OCI-LY1 (cell line): ENCODE data around the gene SLC24A3.

Source experiments
- H2AFZ ChIP-seq: fragments of 200-600 bp; sonication (generic), shearing (Covaris generic); 2 replicates; pipeline ENCODE4 v1.6.0; 2014; ENCODE audit warnings: antibody characterized with exemption, mild to moderate bottlenecking, low read length
- H3F3A ChIP-seq: fragments of 200-600 bp; sonication (generic), shearing (Covaris generic); 2 replicates; pipeline ENCODE4 v1.6.0; 2014; ENCODE audit warnings: mild to moderate bottlenecking, antibody characterized with exemption, low read length, moderate library complexity; ENCODE audit not compliant: insufficient read depth
- H3K27ac ChIP-seq: fragments of 200-600 bp; sonication (generic); 2 replicates; pipeline ENCODE4 v1.5.1; 2014; ENCODE audit warnings: low read length, mixed run types, mild to moderate bottlenecking, low read depth; ENCODE audit not compliant: poor library complexity, severe bottlenecking
- H3K27me3 ChIP-seq: fragments of 200-600 bp; sonication (generic); 2 replicates; pipeline ENCODE4 v1.6.0; 2014; ENCODE audit warnings: antibody characterized with exemption, mild to moderate bottlenecking, low read length, moderate library complexity; ENCODE audit not compliant: insufficient read depth
- H3K36me3 ChIP-seq: fragments of 200-600 bp; sonication (generic); 2 replicates; pipeline ENCODE4 v1.6.1; 2014; ENCODE audit warnings: mild to moderate bottlenecking, antibody characterized with exemption, low read length, moderate library complexity, mixed read lengths; ENCODE audit not compliant: insufficient read depth
- H3K4me1 ChIP-seq: fragments of 200-600 bp; sonication (generic); 2 replicates; pipeline ENCODE4 v1.5.1; 2014; ENCODE audit warnings: mild to moderate bottlenecking, low read length, moderate library complexity; ENCODE audit not compliant: insufficient read depth, severe bottlenecking
- H3K4me2 ChIP-seq: fragments of 200-600 bp; sonication (generic), shearing (Covaris generic); 2 replicates; pipeline ENCODE4 v1.6.1; 2014; ENCODE audit warnings: low read length
- H3K4me3 ChIP-seq: fragments of 200-600 bp; sonication (generic); 2 replicates; pipeline ENCODE4 v1.5.1; 2014; ENCODE audit warnings: low read length, low read depth, mild to moderate bottlenecking, mixed read lengths; ENCODE audit not compliant: poor library complexity, severe bottlenecking
- H3K79me2 ChIP-seq: fragments of 200-600 bp; shearing (Covaris generic); 2 replicates; pipeline ENCODE4 v1.6.1; 2016; ENCODE audit warnings: mixed run types, low read length, mixed read lengths; ENCODE audit not compliant: insufficient read depth
- H3K9ac ChIP-seq: fragments of 200-600 bp; sonication (generic), shearing (Covaris generic); 2 replicates; pipeline ENCODE4 v1.6.1; 2014; ENCODE audit warnings: mild to moderate bottlenecking, low read length, mixed read lengths
- H3K9me2 ChIP-seq: fragments of 200-600 bp; sonication (generic), shearing (Covaris generic); 2 replicates; pipeline ENCODE4 v1.6.1; 2014; ENCODE audit warnings: low read depth, mild to moderate bottlenecking, low read length, mixed read lengths
- H3K9me3 ChIP-seq: fragments of 200-600 bp; shearing (Covaris generic); 2 replicates; pipeline ENCODE4 v1.6.1; 2014; ENCODE audit warnings: low read length, mixed read lengths
- H4K20me1 ChIP-seq: fragments of 200-600 bp; sonication (generic), shearing (Covaris generic); 2 replicates; pipeline ENCODE4 v1.6.0; 2016; ENCODE audit warnings: mild to moderate bottlenecking, low read length; ENCODE audit not compliant: insufficient read depth
- EZH2 ChIP-seq: fragments of 200-600 bp; sonication (generic), shearing (Covaris generic); IDR thresholded peaks from 2 replicates; pipeline ENCODE4 v1.8.0; 2017; ENCODE audit warnings: borderline replicate concordance, mixed run types, mild to moderate bottlenecking, antibody characterized with exemption, low read length, moderate library complexity, mixed read lengths
- TF ChIP-seq, protein P1 (sequence below): fragments of 200-600 bp; sonication (generic), shearing (Covaris generic); IDR thresholded peaks from 2 replicates; pipeline ENCODE4 v1.5.1; 2017; ENCODE audit warnings: mild to moderate bottlenecking, antibody characterized with exemption, low read length, moderate library complexity, mixed read lengths

The SLC24A3 gene

DNA sequence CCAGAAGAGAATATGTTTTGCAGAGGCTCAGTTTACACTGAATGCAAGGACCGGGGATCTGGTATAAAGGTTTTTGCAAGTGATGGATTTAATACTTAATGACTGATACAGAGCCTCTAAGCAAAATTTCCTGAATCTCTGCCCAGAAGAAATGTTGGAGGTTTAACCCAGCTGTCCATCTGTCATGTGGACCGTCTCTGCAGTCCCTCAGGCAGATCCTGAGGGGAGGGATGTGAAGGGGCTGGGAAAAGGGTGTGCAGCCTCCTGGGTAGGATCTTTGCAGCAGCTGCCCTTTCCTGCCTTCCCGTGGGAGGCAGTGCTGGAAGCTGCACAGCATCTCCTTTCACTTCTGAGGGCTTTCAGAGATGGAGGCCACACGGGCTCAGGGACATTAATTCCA, 207.0 kb downstream of the SLC24A3 start:
- no peak overlapping the region for H3K4me3 ChIP-seq
- no peaks in the 10 kb centered on the region for H3K4me1 ChIP-seq
- H4K20me1 ChIP-seq: no peaks in the 10 kb centered on the region
- H3F3A ChIP-seq: no peaks in the 10 kb centered on the region
- H3K4me2 ChIP-seq: no peak overlapping the region
- no peaks in the 10 kb centered on the region for H3K9me2 ChIP-seq
- TF ChIP-seq EZH2: no peak
- TF ChIP-seq, protein P1, sequence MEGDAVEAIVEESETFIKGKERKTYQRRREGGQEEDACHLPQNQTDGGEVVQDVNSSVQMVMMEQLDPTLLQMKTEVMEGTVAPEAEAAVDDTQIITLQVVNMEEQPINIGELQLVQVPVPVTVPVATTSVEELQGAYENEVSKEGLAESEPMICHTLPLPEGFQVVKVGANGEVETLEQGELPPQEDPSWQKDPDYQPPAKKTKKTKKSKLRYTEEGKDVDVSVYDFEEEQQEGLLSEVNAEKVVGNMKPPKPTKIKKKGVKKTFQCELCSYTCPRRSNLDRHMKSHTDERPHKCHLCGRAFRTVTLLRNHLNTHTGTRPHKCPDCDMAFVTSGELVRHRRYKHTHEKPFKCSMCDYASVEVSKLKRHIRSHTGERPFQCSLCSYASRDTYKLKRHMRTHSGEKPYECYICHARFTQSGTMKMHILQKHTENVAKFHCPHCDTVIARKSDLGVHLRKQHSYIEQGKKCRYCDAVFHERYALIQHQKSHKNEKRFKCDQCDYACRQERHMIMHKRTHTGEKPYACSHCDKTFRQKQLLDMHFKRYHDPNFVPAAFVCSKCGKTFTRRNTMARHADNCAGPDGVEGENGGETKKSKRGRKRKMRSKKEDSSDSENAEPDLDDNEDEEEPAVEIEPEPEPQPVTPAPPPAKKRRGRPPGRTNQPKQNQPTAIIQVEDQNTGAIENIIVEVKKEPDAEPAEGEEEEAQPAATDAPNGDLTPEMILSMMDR: no peak
- H3K9me3 ChIP-seq: no peaks in the 10 kb centered on the region
- no peaks in the 10 kb centered on the region for H3K36me3 ChIP-seq
- no peaks in the 10 kb centered on the region for H3K79me2 ChIP-seq
- H3K27me3 ChIP-seq: 0 out of 2 replicates have a peak, but pooled peaks cover 3% of the 10 kb centered on the region
- H3K9ac ChIP-seq: no peak overlapping the region
- no peak overlapping the region for H2AFZ ChIP-seq
- no peak overlapping the region for H3K27ac ChIP-seq

DNA sequence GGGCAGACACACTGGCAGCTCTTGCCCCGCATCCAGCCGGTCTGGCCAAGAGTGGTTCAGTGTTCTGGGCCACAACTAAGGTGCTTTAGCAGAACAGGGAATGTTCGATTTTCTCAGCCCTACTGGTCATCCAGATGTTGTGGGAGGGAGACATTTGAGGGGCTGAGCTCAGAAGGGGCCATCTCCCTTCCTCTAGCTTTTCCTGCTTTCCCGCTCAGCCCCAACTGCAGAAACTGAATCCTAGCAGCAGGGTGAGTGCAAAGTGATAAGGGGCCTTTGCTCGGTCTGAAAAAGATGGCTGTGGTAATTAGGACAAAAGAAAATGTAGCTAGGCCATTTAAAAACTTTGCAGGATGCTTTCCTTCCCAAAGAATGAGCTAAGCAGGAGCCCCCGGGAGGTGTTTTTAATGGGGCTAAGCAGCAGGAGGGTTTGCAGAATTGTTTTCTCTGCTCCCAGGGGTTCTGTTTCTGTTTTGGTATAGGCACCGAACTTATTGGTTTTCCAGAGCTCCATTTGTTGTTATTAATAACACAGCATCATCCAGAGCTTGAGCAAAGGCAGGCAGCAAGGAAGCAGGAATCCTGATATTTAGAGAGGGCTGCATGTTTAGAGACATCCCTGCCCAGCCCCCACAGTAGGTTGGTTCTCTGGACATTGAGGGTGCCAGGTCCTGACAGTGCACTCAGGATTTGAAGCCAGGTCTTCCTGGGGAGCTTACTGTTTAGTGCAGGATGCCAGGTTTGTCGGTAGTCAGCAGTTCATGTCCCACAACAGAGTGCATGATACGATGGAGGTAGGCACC, 210.9 kb downstream of the SLC24A3 start:
- TF ChIP-seq EZH2: no peak
- TF ChIP-seq, protein P1: no peak
- no peaks in the 10 kb centered on the region for H4K20me1 ChIP-seq
- 0 out of 2 replicates have a peak, but pooled peaks cover 3% of the 10 kb centered on the region for H3K27me3 ChIP-seq
- H3F3A ChIP-seq: no peaks in the 10 kb centered on the region
- no peaks in the 10 kb centered on the region for H3K79me2 ChIP-seq
- no peaks in the 10 kb centered on the region for H3K4me1 ChIP-seq
- H3K27ac ChIP-seq: no peak overlapping the region
- no peak overlapping the region for H2AFZ ChIP-seq
- no peaks in the 10 kb centered on the region for H3K9me2 ChIP-seq
- no peaks in the 10 kb centered on the region for H3K9me3 ChIP-seq
- no peak overlapping the region for H3K4me2 ChIP-seq
- H3K4me3 ChIP-seq: no peak overlapping the region
- H3K9ac ChIP-seq: no peak overlapping the region
- no peaks in the 10 kb centered on the region for H3K36me3 ChIP-seq

DNA sequence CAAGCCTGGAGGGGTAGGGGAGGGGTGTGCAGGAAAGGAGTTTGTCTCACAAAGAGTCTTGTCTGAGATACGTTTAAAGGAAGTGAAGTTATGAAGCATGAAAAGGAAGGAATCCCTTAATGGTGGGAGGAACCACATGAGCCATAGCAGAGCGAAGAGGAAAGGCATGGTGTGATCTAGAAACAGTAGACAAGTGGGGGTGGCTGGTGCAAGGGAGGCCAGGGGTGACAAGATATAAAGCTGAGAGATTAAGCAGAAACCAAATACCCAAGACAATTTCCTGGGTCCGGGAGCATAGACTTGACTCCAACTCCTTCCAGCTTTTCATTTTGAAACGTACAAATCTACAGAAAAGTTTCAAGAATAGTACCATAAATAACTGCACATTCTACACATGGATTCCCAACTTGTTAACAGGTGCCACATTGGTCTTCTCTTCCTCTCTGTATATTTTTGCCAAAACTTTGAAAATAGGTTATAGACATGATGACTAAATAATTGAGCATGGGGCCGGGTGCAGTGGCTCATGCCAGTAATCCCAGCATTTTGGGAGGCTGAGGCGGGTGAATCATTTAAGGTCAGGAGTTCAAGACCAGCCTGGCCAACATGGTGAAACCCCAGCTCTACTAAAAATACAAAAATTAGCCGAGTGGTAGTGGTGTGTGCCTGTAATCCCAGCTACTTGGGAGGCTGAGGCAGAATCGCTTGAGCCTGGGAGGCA, 211.6 kb downstream of the SLC24A3 start:
- no peak overlapping the region for H2AFZ ChIP-seq
- no peak overlapping the region for H3K27ac ChIP-seq
- no peak for TF ChIP-seq EZH2
- TF ChIP-seq, protein P1: no peak
- H4K20me1 ChIP-seq: no peaks in the 10 kb centered on the region
- no peaks in the 10 kb centered on the region for H3K9me2 ChIP-seq
- no peak overlapping the region for H3K4me2 ChIP-seq
- no peak overlapping the region for H3K4me3 ChIP-seq
- no peaks in the 10 kb centered on the region for H3K36me3 ChIP-seq
- H3K27me3 ChIP-seq: 0 out of 2 replicates have a peak, but pooled peaks cover 3% of the 10 kb centered on the region
- no peaks in the 10 kb centered on the region for H3K9me3 ChIP-seq
- H3F3A ChIP-seq: no peaks in the 10 kb centered on the region
- H3K4me1 ChIP-seq: no peaks in the 10 kb centered on the region
- no peaks in the 10 kb centered on the region for H3K79me2 ChIP-seq
- no peak overlapping the region for H3K9ac ChIP-seq
